Peyer's patch (tissue), 4 donors: ENCODE data around the gene QPCTL.

Experiments used
- CTCF ChIP-seq, 6 experiments: fragments of 450-650 bp in 4 of 6; fragments of 200-600 bp in 2 of 6; sonication (generic) in 1 of 6; IDR thresholded peaks; one replicate each; pipeline ENCODE4 v1.5.1; 2017 to 2019; ENCODE audit warnings: antibody characterized with exemption in 6 of 6, mild to moderate bottlenecking in 3 of 6, moderate library complexity in 1 of 6
- POLR2A ChIP-seq, 2 donors: fragments of 450-650 bp; IDR thresholded peaks; one replicate each; pipeline ENCODE4 v1.5.1; 2017; ENCODE audit warnings: antibody characterized with exemption in 2 of 2, mild to moderate bottlenecking in 2 of 2, moderate library complexity in 2 of 2

GRCh38 chr19:45645631-45646344 is 46.7 kb upstream of the QPCTL start:
- TF ChIP-seq POLR2A (IDR thresholded peaks at IDR 0.05): no peak
- TF ChIP-seq CTCF (IDR thresholded peaks at IDR 0.05): no peak
